HCT116 (cell line): ENCODE data around the gene GRB7. TPM values are rescaled to one million over a fixed set of nuclear protein-coding genes. Genes with fewer than 3 reads are reported as not detected.

Source experiments
- ATAC-seq: fragments of 200-7000 bp; cut with Tn5 transposase; 2 replicates; pipeline ENCODE4 v1.9.1; 2020; ENCODE audit warnings: mild to moderate bottlenecking, moderate library complexity
- BruUV-seq: library from RNA; stranded (reverse); fragments of 400-500 nt; replicated peaks from 2 replicates; lab custom pipeline; 2021; lab: Mats Ljungman, UMichigan
- CTCF ChIA-PET: fragments of 300-600 bp; sonication (Branson Sonifier 250); formaldehyde crosslinking; loops from one replicate; lab custom pipeline; 2021; ENCODE audit warnings: antibody characterized with exemption; lab: Charles Lee
- POLR2A ChIA-PET: fragments of 300-600, 350-600 bp; sonication (Branson Sonifier 250); formaldehyde crosslinking; loops from one replicate; lab custom pipeline; 2021; ENCODE audit warnings: antibody characterized with exemption; lab: Charles Lee
- RAD21 ChIA-PET, 2 experiments: fragments of 300-600 bp; sonication (Branson Sonifier 250); formaldehyde crosslinking; loops; one replicate each; lab custom pipeline; 2023; ENCODE audit warnings: low total read pairs in 2 of 2; ENCODE audit not compliant: uncharacterized antibody in 2 of 2, unreplicated experiment in 2 of 2, low non-redundant PET in 1 of 2; lab: Charles Lee
- DNase-seq: peaks from one replicate; pipeline ENCODE4 v3.0.0-alpha.2; 2010; ENCODE audit warnings: low read depth, low spot score
- H2AFZ ChIP-seq: fragments of 200-600 bp; shearing (Covaris generic), sonication (generic); 2 replicates; pipeline ENCODE4 v1.6.1; 2017; ENCODE audit warnings: low read depth, mixed run types, mixed read lengths, antibody characterized with exemption, low read length; ENCODE audit not compliant: poor library complexity, severe bottlenecking
- H3K27ac ChIP-seq: 2 replicates; pipeline ENCODE4 v1.5.1; 2012; ENCODE audit warnings: low read depth, low read length
- H3K27me3 ChIP-seq: fragments of 200-600 bp; sonication (generic); 2 replicates; pipeline ENCODE4 v1.6.1; 2016; ENCODE audit warnings: mixed run types, low read length, mixed read lengths; ENCODE audit not compliant: insufficient read depth
- H3K36me3 ChIP-seq, 2 experiments: fragments of 200-500 bp in 1 of 2; fragments of 200-600 bp in 1 of 2; sonication (Bioruptor generic) in 1 of 2; sonication (generic) in 1 of 2; 2 replicates each; pipeline versions ENCODE4 v1.5.1 to v1.6.1; 2014 to 2016; ENCODE audit warnings: low read length in 2 of 2, inconsistent platforms in 1 of 2, mixed read lengths in 1 of 2, mixed run types in 1 of 2; ENCODE audit not compliant: insufficient read depth in 2 of 2, control insufficient read depth in 1 of 2
- H3K4me1 ChIP-seq, 2 experiments: fragments of 200-600 bp in 1 of 2; sonication (generic) in 1 of 2; 2 replicates each; pipeline versions ENCODE4 v1.5.1 to v1.6.1; 2012 to 2017; ENCODE audit warnings: low read length in 2 of 2, inconsistent platforms in 1 of 2, mild to moderate bottlenecking in 1 of 2, mixed read lengths in 1 of 2, mixed run types in 1 of 2, moderate library complexity in 1 of 2; ENCODE audit not compliant: insufficient read depth in 2 of 2, control insufficient read depth in 1 of 2
- H3K4me2 ChIP-seq: fragments of 200-600 bp; sonication (generic); 2 replicates; pipeline ENCODE4 v1.6.1; 2017; ENCODE audit warnings: mixed run types, low read length, mixed read lengths
- H3K4me3 ChIP-seq, 2 experiments: fragments of 200-600 bp in 1 of 2; sonication (generic) in 1 of 2; replicated peaks in 1 of 2; 2 replicates each; pipeline ENCODE4 v1.5.1; 2011 to 2016; ENCODE audit warnings: low read length in 2 of 2, control low read depth in 1 of 2, low read depth in 1 of 2, mild to moderate bottlenecking in 1 of 2, mixed read lengths in 1 of 2, mixed run types in 1 of 2
- H3K79me2 ChIP-seq: fragments of 200-600 bp; sonication (generic); 2 replicates; pipeline ENCODE4 v1.6.1; 2017; ENCODE audit warnings: mild to moderate bottlenecking, mixed run types, low read length, moderate library complexity, mixed read lengths; ENCODE audit not compliant: insufficient read depth
- H3K9ac ChIP-seq: fragments of 200-600 bp; sonication (generic); 2 replicates; pipeline ENCODE4 v1.6.1; 2016; ENCODE audit warnings: low read length, mixed read lengths
- H3K9me2 ChIP-seq: fragments of 200-600 bp; sonication (generic), shearing (Covaris generic); 2 replicates; pipeline ENCODE4 v1.6.1; 2017; ENCODE audit warnings: mixed run types, mild to moderate bottlenecking, moderate library complexity; ENCODE audit not compliant: insufficient read depth
- H3K9me3 ChIP-seq, 2 experiments: fragments of 200-500 bp in 1 of 2; fragments of 200-600 bp in 1 of 2; sonication (Bioruptor generic) in 1 of 2; sonication (generic) in 1 of 2; 2 replicates each; pipeline ENCODE4 v1.6.1; 2014 to 2017; ENCODE audit warnings: low read length in 2 of 2, mixed read lengths in 2 of 2, inconsistent platforms in 1 of 2, low read depth in 1 of 2, mild to moderate bottlenecking in 1 of 2, mixed run types in 1 of 2, moderate library complexity in 1 of 2; ENCODE audit not compliant: control insufficient read depth in 1 of 2, insufficient read depth in 1 of 2
- H4K20me1 ChIP-seq: fragments of 200-600 bp; sonication (generic), shearing (Covaris generic); 2 replicates; pipeline ENCODE4 v1.6.1; 2017; ENCODE audit warnings: mixed run types, mild to moderate bottlenecking, moderate library complexity; ENCODE audit not compliant: insufficient read depth
- ATF3 ChIP-seq: IDR thresholded peaks from 2 replicates; pipeline ENCODE4 v1.6.1; 2012
- CBX3 ChIP-seq: IDR thresholded peaks from 2 replicates; pipeline ENCODE4 v1.6.1; 2012; ENCODE audit warnings: low read depth
- ELF1 ChIP-seq: IDR thresholded peaks from 2 replicates; pipeline ENCODE4 v1.6.1; 2012; ENCODE audit warnings: low read depth, borderline replicate concordance
- EZH2 ChIP-seq: fragments of 200-600 bp; sonication (generic); IDR thresholded peaks from 2 replicates; pipeline ENCODE4 v1.6.1; 2017; ENCODE audit warnings: antibody characterized with exemption, mixed run types
- EZH2phosphoT487 ChIP-seq: fragments of 200-600 bp; IDR thresholded peaks from 2 replicates; pipeline ENCODE4 v1.6.1; 2018; ENCODE audit warnings: antibody characterized with exemption, borderline replicate concordance
- FOSL1 ChIP-seq: IDR thresholded peaks from 2 replicates; pipeline ENCODE4 v1.6.1; 2012; ENCODE audit warnings: low read depth
- JUND ChIP-seq: IDR thresholded peaks from 2 replicates; pipeline ENCODE4 v1.6.1; 2012
- MAX ChIP-seq: IDR thresholded peaks from 2 replicates; pipeline ENCODE4 v1.6.1; 2012
- POLR2A ChIP-seq: IDR thresholded peaks from 2 replicates; pipeline ENCODE4 v1.7.0; 2011; ENCODE audit warnings: borderline replicate concordance; ENCODE audit not compliant: insufficient read depth, insufficient read length; ENCODE audit errors: extremely low read depth
- POLR2AphosphoS5 ChIP-seq: IDR thresholded peaks from 2 replicates; pipeline ENCODE4 v1.6.1; 2011; ENCODE audit warnings: mild to moderate bottlenecking, low read depth, low read length, moderate library complexity
- RAD21 ChIP-seq: IDR thresholded peaks from 2 replicates; pipeline ENCODE4 v1.6.1; 2012; ENCODE audit warnings: low read depth, mild to moderate bottlenecking
- SIN3A ChIP-seq: IDR thresholded peaks from 2 replicates; pipeline ENCODE4 v1.6.1; 2012; ENCODE audit warnings: low read depth
- SP1 ChIP-seq: IDR thresholded peaks from 2 replicates; pipeline ENCODE4 v1.6.1; 2012; ENCODE audit warnings: low read depth
- SRF ChIP-seq: IDR thresholded peaks from 2 replicates; pipeline ENCODE4 v1.6.1; 2012; ENCODE audit warnings: low read depth
- TCF7L2 ChIP-seq: IDR thresholded peaks from 2 replicates; pipeline ENCODE4 v1.7.0; 2011; ENCODE audit warnings: borderline replicate concordance, inconsistent platforms; ENCODE audit not compliant: insufficient read depth, insufficient read length; ENCODE audit errors: extremely low read depth
- YY1 ChIP-seq: IDR thresholded peaks from 2 replicates; pipeline ENCODE4 v1.6.1; 2011; ENCODE audit warnings: low read length, low read depth, moderate library complexity, mild to moderate bottlenecking; ENCODE audit not compliant: insufficient replicate concordance; ENCODE audit errors: extremely low read depth
- ZBTB33 ChIP-seq: IDR thresholded peaks from 2 replicates; pipeline ENCODE4 v1.6.1; 2011; ENCODE audit warnings: mild to moderate bottlenecking, low read length, moderate library complexity; ENCODE audit not compliant: insufficient replicate concordance; ENCODE audit errors: extremely low read depth
- ZFX ChIP-seq: fragments of 450-650 bp; IDR thresholded peaks from 2 replicates; pipeline ENCODE4 v1.6.1; 2017
- intact Hi-C: fragments of 100-400 bp; cut with micrococcal nuclease; formaldehyde crosslinking; loops from 2 replicates; pipeline ENCODE4 v1.10.0; 2022
- total RNA-seq: library from RNA; stranded (reverse); gene quantifications from one replicate; pipeline ENCODE4 v1.2.1, GENCODE V29; 2021; ENCODE audit not compliant: unreplicated experiment
- TF ChIP-seq, protein P1 (sequence below), 3 experiments: fragments of 200-600 bp in 1 of 3; sonication (generic) in 1 of 3; IDR thresholded peaks in 2 of 3; conservative IDR thresholded peaks in 1 of 3; 2 replicates each; pipeline ENCODE4 v1.5.1; 2012 to 2017; ENCODE audit warnings: low read depth in 2 of 3, low read length in 2 of 3, antibody characterized with exemption in 1 of 3, borderline replicate concordance in 1 of 3, control low read depth in 1 of 3, mild to moderate bottlenecking in 1 of 3, mixed read lengths in 1 of 3, mixed run types in 1 of 3, moderate library complexity in 1 of 3; ENCODE audit not compliant: insufficient read depth in 1 of 3
- TF ChIP-seq, protein P2 (sequence below): IDR thresholded peaks from 2 replicates; pipeline ENCODE4 v1.6.1; 2012; ENCODE audit warnings: low read depth

GRB7 gene
- total RNA-seq, 1 experiment from 2014 or later: 51.9 TPM

DNA sequence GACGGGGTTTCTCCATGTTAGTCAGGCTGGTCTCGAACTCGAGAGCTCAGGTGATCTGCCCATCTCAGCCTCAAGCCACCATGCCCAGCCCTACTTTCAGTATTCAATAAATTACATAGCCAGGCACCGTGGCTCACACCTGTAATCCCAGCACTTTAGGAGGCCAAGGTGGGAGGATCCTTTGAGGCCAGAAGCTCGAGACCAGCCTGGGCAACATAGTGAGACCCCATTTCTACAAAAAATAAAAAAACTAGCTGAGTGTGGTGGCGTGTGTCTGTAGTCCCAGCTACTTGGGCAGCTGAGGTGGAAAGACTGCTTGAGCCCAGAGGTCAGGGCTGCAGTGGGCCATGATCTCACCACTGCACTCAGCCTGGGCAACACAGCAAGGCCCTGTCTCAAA lies 15.6 kb upstream of the GRB7 start:
- RAD21 ChIA-PET: no interaction called here
- DNase-seq: no peak
- no peaks in the 10 kb centered on the region for H3K9me3 ChIP-seq
- BruUV-seq: no TSS peak
- no peak overlapping the region for H2AFZ ChIP-seq
- TF ChIP-seq JUND (no peak), ATF3 (no peak), FOSL1 (no peak), EZH2 (no peak), EZH2phosphoT487 (no peak), POLR2A (no peak), RAD21 (no peak), ELF1 (no peak), ZBTB33 (no peak), YY1 (no peak), TCF7L2 (no peak), SP1 (no peak), ZFX (no peak), CBX3 (no peak), POLR2AphosphoS5 (no peak), MAX (no peak), SIN3A (no peak), SRF (no peak)
- TF ChIP-seq, protein P1, sequence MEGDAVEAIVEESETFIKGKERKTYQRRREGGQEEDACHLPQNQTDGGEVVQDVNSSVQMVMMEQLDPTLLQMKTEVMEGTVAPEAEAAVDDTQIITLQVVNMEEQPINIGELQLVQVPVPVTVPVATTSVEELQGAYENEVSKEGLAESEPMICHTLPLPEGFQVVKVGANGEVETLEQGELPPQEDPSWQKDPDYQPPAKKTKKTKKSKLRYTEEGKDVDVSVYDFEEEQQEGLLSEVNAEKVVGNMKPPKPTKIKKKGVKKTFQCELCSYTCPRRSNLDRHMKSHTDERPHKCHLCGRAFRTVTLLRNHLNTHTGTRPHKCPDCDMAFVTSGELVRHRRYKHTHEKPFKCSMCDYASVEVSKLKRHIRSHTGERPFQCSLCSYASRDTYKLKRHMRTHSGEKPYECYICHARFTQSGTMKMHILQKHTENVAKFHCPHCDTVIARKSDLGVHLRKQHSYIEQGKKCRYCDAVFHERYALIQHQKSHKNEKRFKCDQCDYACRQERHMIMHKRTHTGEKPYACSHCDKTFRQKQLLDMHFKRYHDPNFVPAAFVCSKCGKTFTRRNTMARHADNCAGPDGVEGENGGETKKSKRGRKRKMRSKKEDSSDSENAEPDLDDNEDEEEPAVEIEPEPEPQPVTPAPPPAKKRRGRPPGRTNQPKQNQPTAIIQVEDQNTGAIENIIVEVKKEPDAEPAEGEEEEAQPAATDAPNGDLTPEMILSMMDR (IDR thresholded peaks at IDR 0.05 in 2 of 3, conservative IDR thresholded peaks at IDR 0.05 in 1 of 3; ENCODE audit: borderline replicate concordance in 1 of 3, insufficient read depth in 1 of 3, low read depth in 2 of 3, low read length in 2 of 3): no peak
- TF ChIP-seq, protein P2, sequence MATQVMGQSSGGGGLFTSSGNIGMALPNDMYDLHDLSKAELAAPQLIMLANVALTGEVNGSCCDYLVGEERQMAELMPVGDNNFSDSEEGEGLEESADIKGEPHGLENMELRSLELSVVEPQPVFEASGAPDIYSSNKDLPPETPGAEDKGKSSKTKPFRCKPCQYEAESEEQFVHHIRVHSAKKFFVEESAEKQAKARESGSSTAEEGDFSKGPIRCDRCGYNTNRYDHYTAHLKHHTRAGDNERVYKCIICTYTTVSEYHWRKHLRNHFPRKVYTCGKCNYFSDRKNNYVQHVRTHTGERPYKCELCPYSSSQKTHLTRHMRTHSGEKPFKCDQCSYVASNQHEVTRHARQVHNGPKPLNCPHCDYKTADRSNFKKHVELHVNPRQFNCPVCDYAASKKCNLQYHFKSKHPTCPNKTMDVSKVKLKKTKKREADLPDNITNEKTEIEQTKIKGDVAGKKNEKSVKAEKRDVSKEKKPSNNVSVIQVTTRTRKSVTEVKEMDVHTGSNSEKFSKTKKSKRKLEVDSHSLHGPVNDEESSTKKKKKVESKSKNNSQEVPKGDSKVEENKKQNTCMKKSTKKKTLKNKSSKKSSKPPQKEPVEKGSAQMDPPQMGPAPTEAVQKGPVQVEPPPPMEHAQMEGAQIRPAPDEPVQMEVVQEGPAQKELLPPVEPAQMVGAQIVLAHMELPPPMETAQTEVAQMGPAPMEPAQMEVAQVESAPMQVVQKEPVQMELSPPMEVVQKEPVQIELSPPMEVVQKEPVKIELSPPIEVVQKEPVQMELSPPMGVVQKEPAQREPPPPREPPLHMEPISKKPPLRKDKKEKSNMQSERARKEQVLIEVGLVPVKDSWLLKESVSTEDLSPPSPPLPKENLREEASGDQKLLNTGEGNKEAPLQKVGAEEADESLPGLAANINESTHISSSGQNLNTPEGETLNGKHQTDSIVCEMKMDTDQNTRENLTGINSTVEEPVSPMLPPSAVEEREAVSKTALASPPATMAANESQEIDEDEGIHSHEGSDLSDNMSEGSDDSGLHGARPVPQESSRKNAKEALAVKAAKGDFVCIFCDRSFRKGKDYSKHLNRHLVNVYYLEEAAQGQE: no peak
- TF ChIP-seq, all 23 proteins: peak for 0
- Histone ChIP-seq H3K27me3 (no peaks in the 10 kb centered on the region), H3K27ac (no peak overlapping the region), H3K9me2 (no peaks in the 10 kb centered on the region), H3K4me3 (no peak overlapping the region), H3K4me2 (no peak overlapping the region), H4K20me1 (no peaks in the 10 kb centered on the region), H3K79me2 (no peaks in the 10 kb centered on the region), H3K36me3 (peaks cover 7 to 11% of the 10 kb centered on the region in 2 experiments; a peak in 1 of 4 replicates), H3K9ac (no peak overlapping the region), H3K4me1 (peaks cover 3 to 9% of the 10 kb centered on the region in 2 experiments; a peak in 2 of 4 replicates)
- ChIA-PET CTCF (interaction anchor here (1.2 kb wide), 1 partner anchor 100 kb away, joined by 3 read pairs; no protein-coding TSS in a partner anchor), POLR2A (no interaction called here)
- ATAC-seq: no peak
- intact Hi-C loops: no loop called here
